HG03439 (cell line): ENCODE measurements around the gene PIAS1.
"Not testable (repeated sequence)": the region's sequence is repeated elsewhere in the genome, so short reads cannot be mapped to it uniquely, and the experiment has no call there.

Source experiments
- ATAC-seq: cut with Tn5 transposase; IDR thresholded peaks from one replicate; pipeline ENCODE4 v1.9.1; 2021; ENCODE audit warnings: mild to moderate bottlenecking, moderate library complexity; ENCODE audit not compliant: unreplicated experiment

Gene PIAS1

GRCh38 chr15:68200016-68200861, 146.1 kb downstream of the PIAS1 start:
- ATAC-seq, result no peak

- no peak for ATAC-seq
Observed at GRCh38 chr15:68201153-68201878, 147.2 kb downstream of the PIAS1 start.

GRCh38 chr15:68201879-68202261, 147.8 kb downstream of the PIAS1 start:
- ATAC-seq, result no peak

DNA sequence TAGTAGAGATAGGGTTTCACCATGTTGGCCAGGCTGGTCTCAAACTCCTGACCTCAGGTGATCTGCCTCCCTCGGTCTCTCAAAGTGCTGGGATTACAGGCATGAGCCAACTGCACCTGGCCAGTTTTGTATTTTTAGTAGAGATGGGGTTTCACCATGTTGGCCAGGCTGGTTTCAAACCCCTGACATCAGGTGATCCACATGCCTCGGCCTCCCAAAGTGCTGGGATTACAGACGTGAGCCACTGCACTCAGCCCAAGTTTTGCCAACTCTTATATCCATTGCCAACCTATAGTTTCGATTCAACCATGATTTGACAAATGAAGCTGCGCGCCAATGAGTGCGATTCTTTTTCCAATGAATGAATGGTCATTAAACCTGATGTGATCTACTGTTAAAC, 148.9 kb downstream of the PIAS1 start:
- ATAC-seq, result not testable (repeated sequence)

DNA sequence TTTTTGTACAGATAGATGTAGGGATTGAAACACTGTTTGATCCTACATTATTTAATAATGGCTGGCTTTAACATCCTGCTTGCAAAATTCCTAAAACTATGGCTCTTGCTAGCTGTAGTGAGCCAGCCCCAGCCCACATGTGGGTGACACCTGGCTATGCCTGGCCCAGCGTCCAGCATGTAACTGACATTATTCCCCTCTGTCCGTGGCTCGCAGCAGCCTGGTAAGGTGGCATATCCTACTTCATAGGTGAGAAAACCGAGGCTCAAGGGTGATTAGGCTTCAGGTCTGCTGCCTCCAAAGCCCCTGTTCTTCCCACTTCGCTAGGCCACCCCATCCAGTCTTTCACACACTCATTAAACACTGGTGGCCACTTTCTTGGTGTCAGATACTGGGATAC, 149.4 kb downstream of the PIAS1 start:
- ATAC-seq, result no peak

GRCh38 chr15:68203956-68204355, 149.8 kb downstream of the PIAS1 start:
- no peak for ATAC-seq

DNA sequence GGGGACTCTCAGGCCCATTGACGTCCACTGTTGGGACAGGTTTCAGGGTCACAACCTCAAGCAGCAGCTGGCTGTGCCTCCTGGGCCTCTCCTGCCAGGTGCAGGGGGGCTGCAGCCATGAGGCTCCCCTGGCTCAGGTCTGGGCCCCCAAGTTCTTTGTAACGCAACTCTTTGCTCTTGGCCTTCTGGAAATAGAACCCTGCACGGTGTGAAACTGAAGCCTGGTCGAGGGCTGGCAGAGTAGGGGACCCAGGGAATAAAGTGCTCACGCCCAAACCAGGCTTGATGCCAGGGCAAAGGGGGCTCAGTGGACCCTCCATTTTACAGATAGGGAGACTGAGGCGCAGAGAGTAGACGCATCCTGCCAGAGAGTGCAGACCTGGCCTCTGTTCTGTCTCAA, 150.2 kb downstream of the PIAS1 start:
- no peak for ATAC-seq

- no peak for ATAC-seq
Observed at GRCh38 chr15:68204776-68205557, 150.9 kb downstream of the PIAS1 start, which contains the start of gene CALML4. CALML4 (minus strand) TSS chr15:68205332; CDS start chr15:68205247, 85 bp downstream.

GRCh38 chr15:68205558-68205944, 151.4 kb downstream of the PIAS1 start:
- no peak for ATAC-seq

DNA sequence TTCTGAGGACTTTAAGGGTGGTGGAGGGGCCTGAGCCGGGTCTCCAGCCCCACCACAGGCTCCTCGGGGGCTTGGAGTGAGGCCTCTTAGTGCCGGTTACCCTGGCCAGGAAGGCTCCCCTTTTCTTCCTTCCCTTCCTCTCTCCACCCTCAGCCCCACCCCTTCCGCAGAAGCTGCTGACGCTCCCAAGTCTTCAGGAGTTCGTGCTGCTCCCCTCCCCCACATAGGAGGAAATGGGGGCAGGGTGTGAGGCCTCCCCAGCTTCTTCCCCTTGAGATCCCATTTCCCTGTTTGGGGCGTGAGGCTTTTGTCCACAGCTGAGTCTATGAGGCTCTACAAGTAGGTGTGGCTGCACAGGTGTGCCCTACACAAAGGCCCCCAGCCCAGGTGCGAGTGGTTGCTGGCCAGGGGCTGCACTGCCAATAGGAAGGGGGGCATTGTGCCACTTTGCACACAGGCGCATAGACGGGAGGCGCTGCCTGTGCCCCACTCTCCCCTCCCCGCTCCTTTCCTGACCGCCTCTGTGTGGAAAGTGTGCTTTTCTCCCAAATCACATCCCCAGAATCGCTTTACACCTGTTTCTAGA, 151.9 kb downstream of the PIAS1 start:
- no peak for ATAC-seq

DNA sequence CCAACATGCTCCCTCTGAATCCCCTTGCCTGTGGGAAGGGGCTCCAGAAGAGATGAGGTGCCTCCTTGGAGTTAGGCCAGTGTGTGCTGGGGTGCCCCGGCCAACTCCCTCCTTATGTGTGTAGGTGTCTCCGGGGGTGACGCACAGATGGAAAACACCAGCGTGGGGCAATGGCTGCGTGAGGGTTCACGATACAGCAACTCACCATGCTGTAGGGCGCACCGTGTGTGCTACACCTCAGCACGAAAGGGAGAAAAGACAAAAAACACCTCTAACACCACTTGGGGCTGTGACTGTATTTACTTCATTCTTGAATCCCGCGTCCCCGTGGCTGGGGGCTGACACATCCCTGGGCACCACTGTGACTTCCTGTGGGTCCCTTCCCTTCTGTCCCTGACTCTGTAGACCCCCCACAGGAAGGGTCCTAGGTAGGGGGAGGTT, 152.6 kb downstream of the PIAS1 start:
- ATAC-seq, result no peak

DNA sequence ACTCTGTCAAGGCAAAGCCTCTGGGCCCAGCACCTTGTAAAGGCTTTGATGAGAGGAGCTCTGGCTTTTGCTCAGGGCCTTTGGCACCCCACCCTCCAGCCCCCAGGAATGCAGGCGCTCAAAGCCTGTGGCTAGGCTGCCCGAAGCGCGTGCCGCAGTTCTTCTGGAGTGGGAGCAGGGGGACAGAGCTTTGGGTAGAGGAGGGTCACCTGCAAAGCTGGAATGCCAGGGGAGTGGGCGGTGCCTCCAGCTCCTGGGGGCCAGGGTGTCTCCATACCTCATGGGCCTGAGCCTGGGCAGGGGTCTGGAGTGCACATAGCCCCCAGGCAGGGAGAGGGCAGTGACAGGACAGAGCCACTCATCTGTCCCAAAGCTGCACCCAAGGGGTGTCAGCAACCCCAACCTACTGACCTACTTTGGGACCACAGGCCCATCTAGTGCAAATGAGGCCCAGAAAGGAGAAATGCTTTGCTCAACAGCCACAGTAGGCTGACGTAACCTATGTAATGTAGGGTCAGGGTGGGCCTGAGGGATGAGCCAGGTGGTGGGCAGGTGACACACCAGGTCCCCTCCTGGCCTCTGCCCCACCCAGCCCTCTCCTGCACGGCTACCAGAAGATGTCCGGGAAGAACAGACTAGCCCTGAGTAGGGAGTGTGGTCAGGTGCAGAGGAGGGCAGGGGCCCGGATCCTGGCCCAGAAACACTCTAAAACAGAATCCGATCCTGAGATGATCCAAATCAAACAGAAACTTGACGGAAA, 153.2 kb downstream of the PIAS1 start:
- no peak for ATAC-seq

DNA sequence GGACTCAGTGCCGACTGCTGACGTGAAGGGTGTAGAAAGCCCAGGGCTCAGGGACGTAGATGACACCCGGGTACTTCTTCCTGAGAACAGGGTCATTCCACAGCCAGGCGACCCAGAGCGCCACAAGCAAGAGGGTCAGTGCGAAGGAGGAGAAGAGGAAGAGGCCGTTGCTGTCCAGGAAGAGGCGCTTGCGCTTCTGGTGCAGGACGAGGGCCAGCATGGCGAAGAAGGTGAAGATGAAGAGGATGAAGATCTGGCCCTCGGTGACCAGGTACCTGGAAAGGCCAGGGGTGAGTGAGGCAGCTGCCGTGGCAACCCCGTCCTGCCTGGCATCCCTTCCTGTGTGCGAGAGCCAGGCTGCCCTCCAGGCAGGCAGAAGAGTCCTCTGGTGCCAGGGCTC, 154.0 kb downstream of the PIAS1 start:
- no peak for ATAC-seq

DNA sequence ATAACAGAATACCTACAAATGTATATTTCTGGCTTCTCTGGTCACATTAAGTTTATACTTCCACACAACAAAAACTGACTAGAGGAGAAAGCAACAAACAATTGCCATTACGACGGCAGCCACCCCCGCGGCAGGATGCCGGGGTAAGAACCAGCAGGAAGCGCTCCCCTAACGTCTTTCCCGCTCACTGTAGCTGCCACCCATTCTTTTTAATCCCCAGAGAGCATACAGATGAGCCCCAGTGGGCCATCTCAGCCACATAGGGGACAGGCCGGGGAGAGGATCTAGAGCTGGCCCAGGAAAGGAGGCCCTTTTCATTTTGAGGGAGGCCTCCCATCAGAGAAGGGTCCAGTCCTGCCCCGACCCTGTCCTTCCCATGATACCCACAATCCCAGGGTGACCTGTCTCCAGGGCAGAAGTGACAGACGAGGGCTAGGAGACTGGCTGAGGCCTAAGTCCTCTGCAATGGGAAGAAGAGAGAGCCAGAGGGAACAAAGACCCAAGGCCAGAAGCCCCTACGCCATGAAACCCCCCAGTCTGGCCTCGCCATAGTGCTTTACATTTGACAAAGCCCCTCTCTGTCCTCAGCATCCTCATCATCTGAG, 154.6 kb downstream of the PIAS1 start:
- ATAC-seq, result no peak

GRCh38 chr15:68209272-68209671, 155.2 kb downstream of the PIAS1 start:
- ATAC-seq, result no peak

GRCh38 chr15:68209735-68210408, 155.8 kb downstream of the PIAS1 start:
- ATAC-seq, result no peak

- ATAC-seq, result no peak
Observed at GRCh38 chr15:68210409-68210756, 156.3 kb downstream of the PIAS1 start.

DNA sequence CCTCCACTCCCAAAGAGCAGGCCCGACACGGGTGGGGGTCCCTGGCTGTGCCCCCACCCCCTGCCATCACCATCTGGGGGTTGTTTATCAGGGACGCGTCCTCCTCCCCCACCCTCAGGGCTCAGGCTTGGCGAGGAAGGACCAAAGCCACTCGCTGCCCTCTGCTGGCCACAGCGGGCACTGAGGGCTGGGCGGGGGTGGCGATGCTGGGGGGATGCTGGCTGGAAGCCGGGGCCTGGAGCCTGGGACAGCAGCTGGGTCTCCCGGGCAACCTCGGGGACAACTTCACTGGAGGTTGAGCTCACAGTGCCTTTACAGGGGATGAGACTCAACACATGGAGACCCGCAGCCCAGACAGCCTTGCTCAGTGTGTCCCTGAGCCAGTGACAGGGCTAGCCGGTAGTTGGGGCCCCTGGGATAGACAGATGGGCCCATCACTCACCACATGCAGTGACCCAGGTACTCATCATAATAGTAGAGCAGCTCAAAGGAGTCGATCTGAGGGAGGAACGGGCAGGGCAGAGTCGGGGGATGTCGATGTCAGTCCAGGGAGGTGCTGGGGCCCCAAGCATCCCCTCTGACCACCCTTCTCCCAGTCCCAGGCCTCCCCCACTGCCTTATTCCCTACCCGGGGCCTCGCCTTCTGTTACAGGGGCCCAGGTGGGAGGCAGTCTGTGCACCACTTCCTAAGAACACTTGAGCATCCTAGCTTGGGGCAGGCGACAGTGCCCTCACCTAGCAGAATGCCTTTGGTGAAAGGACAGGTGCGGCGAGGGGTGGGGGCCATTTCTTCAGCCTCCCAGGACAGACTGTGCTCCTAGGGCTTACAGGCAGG, 156.9 kb downstream of the PIAS1 start:
- no peak for ATAC-seq
